SK-N-SH (cell line): ENCODE results near the gene RHOXF2B. TPM values are rescaled to one million over a fixed set of nuclear protein-coding genes. Genes with fewer than 3 reads are reported as not detected.

Experiments used
- CTCF ChIA-PET: fragments of 300-600, 350-600 bp; formaldehyde crosslinking; extraction: SDS; loops from one replicate; lab custom pipeline; 2021; lab: Yijun Ruan, JAX
- POLR2A ChIA-PET: fragments of 350-600 bp; sonication (Branson Sonifier 250); formaldehyde crosslinking; extraction: SDS; loops from one replicate; lab custom pipeline; 2020; ENCODE audit warnings: antibody characterized with exemption, inconsistent platforms; lab: Yijun Ruan, JAX
- DNase-seq: peaks from one replicate; pipeline ENCODE4 v3.0.0; 2012
- H2AFZ ChIP-seq: fragments of 200-600 bp; sonication (generic); 2 replicates; pipeline ENCODE4 v1.8.1; 2016; ENCODE audit warnings: antibody characterized with exemption, mild to moderate bottlenecking, low read depth
- H3F3A ChIP-seq: fragments of 200-600 bp; sonication (generic); replicated peaks from 2 replicates; pipeline ENCODE3; 2016; ENCODE audit warnings: antibody characterized with exemption, mild to moderate bottlenecking; ENCODE audit not compliant: insufficient read depth
- H3K27ac ChIP-seq, 2 experiments: fragments of 200-500 bp in 1 of 2; fragments of 200-600 bp in 1 of 2; sonication (Bioruptor generic) in 1 of 2; sonication (generic), shearing (Covaris generic) in 1 of 2; 2 replicates each; pipeline versions ENCODE4 v1.5.1 to v1.6.1; 2014 to 2016; ENCODE audit warnings: low read depth in 2 of 2, inconsistent platforms in 1 of 2, low read length in 1 of 2, mild to moderate bottlenecking in 1 of 2, mixed read lengths in 1 of 2
- H3K27me3 ChIP-seq: fragments of 200-600 bp; sonication (generic), shearing (Covaris generic); 2 replicates; pipeline ENCODE4 v1.6.1; 2016; ENCODE audit warnings: mixed run types; ENCODE audit not compliant: insufficient read depth
- H3K36me3 ChIP-seq, 2 experiments: fragments of 200-500 bp in 1 of 2; fragments of 200-600 bp in 1 of 2; sonication (Bioruptor generic) in 1 of 2; sonication (generic) in 1 of 2; replicated peaks in 1 of 2; 2 replicates each; pipeline versions ENCODE3 to v1.5.1; 2014 to 2016; ENCODE audit warnings: low read length in 1 of 2, mild to moderate bottlenecking in 1 of 2; ENCODE audit not compliant: insufficient read depth in 2 of 2, control insufficient read depth in 1 of 2
- H3K4me1 ChIP-seq, 2 experiments: fragments of 200-500 bp in 1 of 2; fragments of 200-600 bp in 1 of 2; sonication (Bioruptor generic) in 1 of 2; sonication (generic), shearing (Covaris generic) in 1 of 2; 2 replicates each; pipeline versions ENCODE4 v1.5.1 to v1.6.1; 2014 to 2016; ENCODE audit warnings: low read depth in 1 of 2, low read length in 1 of 2, mixed run types in 1 of 2; ENCODE audit not compliant: insufficient read depth in 2 of 2, control insufficient read depth in 1 of 2
- H3K4me2 ChIP-seq: fragments of 200-600 bp; sonication (generic), shearing (Covaris generic); 2 replicates; pipeline ENCODE4 v1.6.1; 2017; ENCODE audit warnings: mixed run types
- H3K4me3 ChIP-seq, 2 experiments: fragments of 200-500 bp in 1 of 2; fragments of 200-600 bp in 1 of 2; sonication (Bioruptor generic) in 1 of 2; sonication (generic), shearing (Covaris generic) in 1 of 2; 2 replicates each; pipeline versions ENCODE4 v1.5.1 to v1.8.1; 2014 to 2016; ENCODE audit warnings: low read depth in 2 of 2, inconsistent platforms in 1 of 2, low read length in 1 of 2, mild to moderate bottlenecking in 1 of 2, mixed read lengths in 1 of 2, moderate library complexity in 1 of 2
- H3K79me2 ChIP-seq: fragments of 200-600 bp; sonication (generic); 2 replicates; pipeline ENCODE4 v1.8.1; 2017; ENCODE audit warnings: mild to moderate bottlenecking; ENCODE audit not compliant: insufficient read depth
- H3K9ac ChIP-seq: fragments of 200-600 bp; sonication (generic); 2 replicates; pipeline ENCODE4 v1.6.1; 2017; ENCODE audit warnings: mixed run types
- H3K9me2 ChIP-seq: fragments of 200-600 bp; sonication (generic); 2 replicates; pipeline ENCODE4 v1.6.1; 2017; ENCODE audit warnings: mixed run types
- H3K9me3 ChIP-seq: fragments of 200-600 bp; sonication (generic); 2 replicates; pipeline ENCODE4 v1.6.1; 2017; ENCODE audit warnings: mixed run types, mild to moderate bottlenecking, moderate library complexity
- H4K20me1 ChIP-seq: fragments of 200-600 bp; sonication (generic); 2 replicates; pipeline ENCODE4 v1.6.1; 2017; ENCODE audit warnings: mild to moderate bottlenecking, mixed run types; ENCODE audit not compliant: insufficient read depth
- EZH2phosphoT487 ChIP-seq: fragments of 200-600 bp; sonication (generic); IDR thresholded peaks from 2 replicates; pipeline ENCODE4 v1.6.1; 2017; ENCODE audit warnings: low read depth, mixed run types, mild to moderate bottlenecking, antibody characterized with exemption, moderate library complexity, borderline replicate concordance
- FOSL2 ChIP-seq: IDR thresholded peaks from 2 replicates; pipeline ENCODE4 v1.4.0; 2012; ENCODE audit warnings: low read depth, mild to moderate bottlenecking, moderate library complexity, borderline replicate concordance
- FOXJ3 ChIP-seq: sonication (generic); formaldehyde crosslinking; IDR thresholded peaks from 2 replicates; pipeline ENCODE4 v1.5.1; 2020; ENCODE audit warnings: mild to moderate bottlenecking, missing genetic modification reagents
- FOXM1 ChIP-seq: IDR thresholded peaks from 2 replicates; pipeline ENCODE4 v1.4.0; 2012; ENCODE audit warnings: low read depth, mild to moderate bottlenecking
- GABPA ChIP-seq: IDR thresholded peaks from 2 replicates; pipeline ENCODE4 v1.4.0; 2012; ENCODE audit warnings: low read depth, mild to moderate bottlenecking
- JUND ChIP-seq: IDR thresholded peaks from 2 replicates; pipeline ENCODE4 v1.4.0; 2012
- MEF2A ChIP-seq: IDR thresholded peaks from 2 replicates; pipeline ENCODE4 v1.4.0; 2012; ENCODE audit warnings: low read depth, borderline replicate concordance
- MXI1 ChIP-seq: IDR thresholded peaks from 2 replicates; pipeline ENCODE4 v1.6.1; 2012; ENCODE audit warnings: mild to moderate bottlenecking, low read depth, low read length, improper control_type of control experiment
- RFX5 ChIP-seq: IDR thresholded peaks from 2 replicates; pipeline ENCODE4 v1.6.1; 2012; ENCODE audit warnings: mild to moderate bottlenecking, improper control_type of control experiment, low read length
- SIN3A ChIP-seq: IDR thresholded peaks from 2 replicates; pipeline ENCODE4 v1.6.1; 2012; ENCODE audit warnings: low read depth, mild to moderate bottlenecking, low read length, moderate library complexity, borderline replicate concordance
- SMC3 ChIP-seq: IDR thresholded peaks from 2 replicates; pipeline ENCODE4 v1.6.1; 2012; ENCODE audit warnings: low read depth, low read length, improper control_type of control experiment
- TCF12 ChIP-seq: IDR thresholded peaks from 2 replicates; pipeline ENCODE4 v1.4.0; 2012
- TEAD4 ChIP-seq: IDR thresholded peaks from 2 replicates; pipeline ENCODE4 v1.4.0; 2012; ENCODE audit warnings: mild to moderate bottlenecking, borderline replicate concordance; ENCODE audit not compliant: insufficient read depth
- YY1 ChIP-seq: IDR thresholded peaks from 2 replicates; pipeline ENCODE4 v1.4.0; 2012; ENCODE audit warnings: low read depth, mild to moderate bottlenecking
- WGBS: methylation state at CpG from one replicate; pipeline ENCODE4 v1.1.6; 2017; ENCODE audit warnings: low lambda C conversion rate; 5-methylcytosine and 5-hydroxymethylcytosine counted together
- polyA plus RNA-seq, 3 experiments: library from polyadenylated mRNA; depleted of rRNA; stranded (reverse); fragments of >200 nt; gene quantifications; 2 replicates each; pipeline ENCODE4 v1.2.3, GENCODE V29; 2012
- TF ChIP-seq, protein P1 (sequence below): IDR thresholded peaks from 2 replicates; pipeline ENCODE4 v1.4.0; 2012; ENCODE audit warnings: low read depth, borderline replicate concordance
- TF ChIP-seq, protein P2 (sequence below): IDR thresholded peaks from 2 replicates; pipeline ENCODE4; 2012
- TF ChIP-seq, protein P3 (sequence below): IDR thresholded peaks from 2 replicates; pipeline ENCODE4 v1.6.1; 2012; ENCODE audit warnings: mild to moderate bottlenecking, low read depth, low read length, moderate library complexity
- TF ChIP-seq, protein P4 (sequence below): IDR thresholded peaks from 2 replicates; pipeline ENCODE4 v1.4.0; 2012; ENCODE audit warnings: low read depth
- TF ChIP-seq, protein P5 (sequence below): fragments of 150-350 bp; IDR thresholded peaks from 2 replicates; pipeline ENCODE4 v1.6.1; 2017; ENCODE audit warnings: antibody characterized with exemption, low read length, low read depth, borderline replicate concordance

Gene RHOXF2B
- polyA plus RNA-seq, 1 of the 3 experiments (the other 2 are of a cell fraction), result not detected

DNA sequence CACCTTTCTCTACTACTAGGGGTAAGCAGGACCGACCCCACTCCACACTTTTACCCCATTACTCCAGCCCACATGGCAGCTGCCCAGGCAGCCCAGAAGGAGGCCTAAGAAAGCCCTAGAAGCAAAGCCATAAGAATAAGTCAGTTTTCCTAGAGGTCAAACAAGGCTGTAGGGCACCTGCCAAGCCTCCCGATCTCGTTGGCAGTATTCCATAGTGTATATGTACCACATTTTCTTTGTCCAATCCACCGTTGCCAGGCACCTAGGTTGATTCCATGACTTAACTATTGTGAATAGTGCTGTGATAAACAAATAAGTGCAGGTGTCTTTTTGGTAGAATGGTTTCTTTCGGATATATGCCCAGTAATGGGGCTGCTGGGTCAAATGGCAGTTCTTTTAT lies 54.2 kb downstream of the RHOXF2B start:
- Histone ChIP-seq H3K36me3 (no peaks in the 10 kb centered on the region), H3K4me2 (no peak overlapping the region), H3K9ac (no peak overlapping the region), H3K27ac (no peak overlapping the region), H3K4me1 (no peaks in the 10 kb centered on the region), H4K20me1 (no peaks in the 10 kb centered on the region), H3F3A (no peaks in the 10 kb centered on the region), H3K9me3 (no peaks in the 10 kb centered on the region), H3K27me3 (peaks cover 6% of the 10 kb centered on the region; the same call in 1 of the 2 replicates), H3K79me2 (no peaks in the 10 kb centered on the region), H2AFZ (no peak overlapping the region)
- WGBS, result 16% methylated on average over 5 of the region's 5 CpGs
- CTCF ChIA-PET, result no interaction called here
- TF ChIP-seq GABPA (no peak), SMC3 (no peak), JUND (no peak), TCF12 (no peak), FOSL2 (no peak), RFX5 (no peak), MEF2A (no peak), EZH2phosphoT487 (no peak), TEAD4 (no peak)
- TF ChIP-seq, protein P1, sequence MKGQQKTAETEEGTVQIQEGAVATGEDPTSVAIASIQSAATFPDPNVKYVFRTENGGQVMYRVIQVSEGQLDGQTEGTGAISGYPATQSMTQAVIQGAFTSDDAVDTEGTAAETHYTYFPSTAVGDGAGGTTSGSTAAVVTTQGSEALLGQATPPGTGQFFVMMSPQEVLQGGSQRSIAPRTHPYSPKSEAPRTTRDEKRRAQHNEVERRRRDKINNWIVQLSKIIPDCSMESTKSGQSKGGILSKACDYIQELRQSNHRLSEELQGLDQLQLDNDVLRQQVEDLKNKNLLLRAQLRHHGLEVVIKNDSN, result no peak
- TF ChIP-seq, all 33 proteins: peak for 0
- Histone ChIP-seq H3K9me2 (no peaks in the 10 kb centered on the region), H3K4me3 (no peak overlapping the region)
- POLR2A ChIA-PET, result no interaction called here
- DNase-seq, result no peak

DNA sequence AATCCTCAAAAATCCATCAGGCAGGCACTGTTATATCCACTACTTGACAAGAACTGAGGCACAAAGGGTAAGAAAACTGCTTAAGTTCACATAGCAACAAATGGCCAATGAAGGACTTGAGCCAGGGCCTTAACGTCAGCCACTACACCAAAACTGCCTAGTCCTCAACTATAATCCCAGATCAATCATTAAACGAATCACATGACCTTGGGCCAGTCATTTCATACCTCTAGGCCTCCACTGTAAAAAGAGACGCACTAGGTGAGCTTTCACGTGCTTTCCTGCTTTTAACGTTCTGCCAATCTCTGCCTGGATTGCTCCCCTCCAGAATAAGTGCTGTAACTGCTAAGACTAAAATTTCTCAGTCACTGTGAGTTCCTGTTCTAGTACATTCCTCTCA lies 54.7 kb downstream of the RHOXF2B start:
- H3K27ac ChIP-seq, result no peak overlapping the region
- no peaks in the 10 kb centered on the region for H4K20me1 ChIP-seq
- H2AFZ ChIP-seq, result no peak overlapping the region
- peaks cover 7% of the 10 kb centered on the region; the same call in 1 of the 2 replicates for H3K27me3 ChIP-seq
- H3K79me2 ChIP-seq, result no peaks in the 10 kb centered on the region
- POLR2A ChIA-PET, result no interaction called here
- H3K4me2 ChIP-seq, result no peak overlapping the region
- no peak overlapping the region for H3K4me3 ChIP-seq
- H3K36me3 ChIP-seq, result no peaks in the 10 kb centered on the region
- DNase-seq, result no peak
- WGBS, result 32% methylated on average over 5 of the region's 5 CpGs
- no peaks in the 10 kb centered on the region for H3F3A ChIP-seq
- H3K9ac ChIP-seq, result no peak overlapping the region
- CTCF ChIA-PET, result no interaction called here
- no peaks in the 10 kb centered on the region for H3K9me2 ChIP-seq
- H3K9me3 ChIP-seq, result no peaks in the 10 kb centered on the region
- H3K4me1 ChIP-seq, result no peaks in the 10 kb centered on the region
- TF ChIP-seq JUND, result no peak
- TF ChIP-seq YY1, result no peak
- TF ChIP-seq, protein P2, sequence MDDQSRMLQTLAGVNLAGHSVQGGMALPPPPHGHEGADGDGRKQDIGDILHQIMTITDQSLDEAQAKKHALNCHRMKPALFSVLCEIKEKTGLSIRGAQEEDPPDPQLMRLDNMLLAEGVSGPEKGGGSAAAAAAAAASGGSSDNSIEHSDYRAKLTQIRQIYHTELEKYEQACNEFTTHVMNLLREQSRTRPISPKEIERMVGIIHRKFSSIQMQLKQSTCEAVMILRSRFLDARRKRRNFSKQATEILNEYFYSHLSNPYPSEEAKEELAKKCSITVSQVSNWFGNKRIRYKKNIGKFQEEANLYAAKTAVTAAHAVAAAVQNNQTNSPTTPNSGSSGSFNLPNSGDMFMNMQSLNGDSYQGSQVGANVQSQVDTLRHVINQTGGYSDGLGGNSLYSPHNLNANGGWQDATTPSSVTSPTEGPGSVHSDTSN, result no peak
- TF ChIP-seq, protein P1, result no peak
- no peak for TF ChIP-seq RFX5
- TF ChIP-seq TCF12, result no peak
- TF ChIP-seq, protein P3, sequence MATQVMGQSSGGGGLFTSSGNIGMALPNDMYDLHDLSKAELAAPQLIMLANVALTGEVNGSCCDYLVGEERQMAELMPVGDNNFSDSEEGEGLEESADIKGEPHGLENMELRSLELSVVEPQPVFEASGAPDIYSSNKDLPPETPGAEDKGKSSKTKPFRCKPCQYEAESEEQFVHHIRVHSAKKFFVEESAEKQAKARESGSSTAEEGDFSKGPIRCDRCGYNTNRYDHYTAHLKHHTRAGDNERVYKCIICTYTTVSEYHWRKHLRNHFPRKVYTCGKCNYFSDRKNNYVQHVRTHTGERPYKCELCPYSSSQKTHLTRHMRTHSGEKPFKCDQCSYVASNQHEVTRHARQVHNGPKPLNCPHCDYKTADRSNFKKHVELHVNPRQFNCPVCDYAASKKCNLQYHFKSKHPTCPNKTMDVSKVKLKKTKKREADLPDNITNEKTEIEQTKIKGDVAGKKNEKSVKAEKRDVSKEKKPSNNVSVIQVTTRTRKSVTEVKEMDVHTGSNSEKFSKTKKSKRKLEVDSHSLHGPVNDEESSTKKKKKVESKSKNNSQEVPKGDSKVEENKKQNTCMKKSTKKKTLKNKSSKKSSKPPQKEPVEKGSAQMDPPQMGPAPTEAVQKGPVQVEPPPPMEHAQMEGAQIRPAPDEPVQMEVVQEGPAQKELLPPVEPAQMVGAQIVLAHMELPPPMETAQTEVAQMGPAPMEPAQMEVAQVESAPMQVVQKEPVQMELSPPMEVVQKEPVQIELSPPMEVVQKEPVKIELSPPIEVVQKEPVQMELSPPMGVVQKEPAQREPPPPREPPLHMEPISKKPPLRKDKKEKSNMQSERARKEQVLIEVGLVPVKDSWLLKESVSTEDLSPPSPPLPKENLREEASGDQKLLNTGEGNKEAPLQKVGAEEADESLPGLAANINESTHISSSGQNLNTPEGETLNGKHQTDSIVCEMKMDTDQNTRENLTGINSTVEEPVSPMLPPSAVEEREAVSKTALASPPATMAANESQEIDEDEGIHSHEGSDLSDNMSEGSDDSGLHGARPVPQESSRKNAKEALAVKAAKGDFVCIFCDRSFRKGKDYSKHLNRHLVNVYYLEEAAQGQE, result no peak
- TF ChIP-seq, protein P4, sequence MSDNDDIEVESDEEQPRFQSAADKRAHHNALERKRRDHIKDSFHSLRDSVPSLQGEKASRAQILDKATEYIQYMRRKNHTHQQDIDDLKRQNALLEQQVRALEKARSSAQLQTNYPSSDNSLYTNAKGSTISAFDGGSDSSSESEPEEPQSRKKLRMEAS, result no peak
- no peak for TF ChIP-seq MEF2A
- no peak for TF ChIP-seq FOXM1
- TF ChIP-seq MXI1, result no peak
- TF ChIP-seq FOXJ3 (CRISPR knock-in tag), result no peak
- TF ChIP-seq SIN3A, result no peak
- TF ChIP-seq, protein P5, sequence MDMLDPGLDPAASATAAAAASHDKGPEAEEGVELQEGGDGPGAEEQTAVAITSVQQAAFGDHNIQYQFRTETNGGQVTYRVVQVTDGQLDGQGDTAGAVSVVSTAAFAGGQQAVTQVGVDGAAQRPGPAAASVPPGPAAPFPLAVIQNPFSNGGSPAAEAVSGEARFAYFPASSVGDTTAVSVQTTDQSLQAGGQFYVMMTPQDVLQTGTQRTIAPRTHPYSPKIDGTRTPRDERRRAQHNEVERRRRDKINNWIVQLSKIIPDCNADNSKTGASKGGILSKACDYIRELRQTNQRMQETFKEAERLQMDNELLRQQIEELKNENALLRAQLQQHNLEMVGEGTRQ, result no peak
